GM19193 (cell line): ENCODE measurements around the gene RBMS1.

Experiments used
- POLR2A ChIP-seq: IDR thresholded peaks from 4 replicates; pipeline ENCODE4 v1.6.1; 2011; ENCODE audit not compliant: insufficient read depth, insufficient read length; ENCODE audit errors: extremely low read depth

Gene RBMS1

DNA sequence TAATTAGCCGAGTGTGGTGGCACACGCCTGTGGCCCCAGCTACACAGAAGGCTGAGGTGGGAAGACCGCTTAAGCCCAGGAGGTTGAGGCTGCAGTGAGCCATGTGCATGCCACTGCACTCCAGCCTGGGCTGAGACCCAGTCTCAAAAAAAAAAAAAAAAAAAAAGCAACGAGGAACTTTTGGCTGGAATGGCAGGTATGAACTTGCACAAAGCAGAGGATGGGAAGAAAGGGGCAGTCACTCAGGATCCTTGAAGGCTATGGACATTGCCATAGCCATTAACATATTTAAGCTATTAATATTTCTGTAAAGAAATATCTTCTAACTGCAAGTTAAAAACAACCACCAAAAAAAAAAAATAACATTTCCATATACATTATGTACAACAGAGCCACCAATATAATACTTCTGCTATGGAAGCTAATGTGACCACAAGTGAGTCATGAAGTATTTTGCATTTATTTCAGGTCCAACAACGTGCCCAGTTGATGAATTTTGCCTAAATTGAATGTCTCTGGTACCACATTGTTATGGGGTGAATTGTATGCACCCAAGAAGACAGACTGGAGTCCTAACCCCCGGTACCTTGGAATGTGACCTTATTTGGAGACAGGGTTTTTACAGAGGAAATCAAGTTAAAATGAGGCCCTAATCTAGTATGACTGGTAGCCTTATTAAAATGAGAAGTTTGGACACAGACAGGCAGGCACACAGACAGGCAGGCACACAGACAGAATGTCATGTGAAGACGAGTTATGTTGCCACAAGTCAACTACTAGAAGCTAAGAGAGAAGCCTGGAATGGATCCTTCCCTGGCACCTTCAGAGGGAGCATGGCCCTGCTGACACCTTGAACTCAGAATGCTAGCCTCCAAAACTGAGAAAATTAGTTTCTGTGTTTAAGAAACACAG is 102.8 kb downstream of the RBMS1 start:
- TF ChIP-seq POLR2A: no peak

DNA sequence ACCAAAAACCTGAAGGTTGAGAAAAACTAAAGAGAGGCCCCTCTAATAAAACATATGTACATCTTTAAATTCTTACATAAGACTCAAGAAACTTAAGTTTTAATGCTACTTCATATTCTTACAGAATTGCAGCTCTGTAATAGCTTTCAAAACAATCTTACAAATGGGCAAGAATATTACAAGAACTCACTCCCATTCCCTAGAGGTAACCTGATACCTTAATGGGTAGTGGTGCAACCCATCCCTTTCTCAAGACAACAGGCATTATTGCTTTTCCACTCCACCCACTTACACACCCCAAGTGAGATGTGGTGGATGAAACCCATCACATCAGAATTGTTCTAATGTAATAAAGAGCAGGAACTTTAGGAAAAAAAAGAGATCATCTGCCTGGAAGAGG is 103.7 kb downstream of the RBMS1 start:
- no peak for TF ChIP-seq POLR2A

DNA sequence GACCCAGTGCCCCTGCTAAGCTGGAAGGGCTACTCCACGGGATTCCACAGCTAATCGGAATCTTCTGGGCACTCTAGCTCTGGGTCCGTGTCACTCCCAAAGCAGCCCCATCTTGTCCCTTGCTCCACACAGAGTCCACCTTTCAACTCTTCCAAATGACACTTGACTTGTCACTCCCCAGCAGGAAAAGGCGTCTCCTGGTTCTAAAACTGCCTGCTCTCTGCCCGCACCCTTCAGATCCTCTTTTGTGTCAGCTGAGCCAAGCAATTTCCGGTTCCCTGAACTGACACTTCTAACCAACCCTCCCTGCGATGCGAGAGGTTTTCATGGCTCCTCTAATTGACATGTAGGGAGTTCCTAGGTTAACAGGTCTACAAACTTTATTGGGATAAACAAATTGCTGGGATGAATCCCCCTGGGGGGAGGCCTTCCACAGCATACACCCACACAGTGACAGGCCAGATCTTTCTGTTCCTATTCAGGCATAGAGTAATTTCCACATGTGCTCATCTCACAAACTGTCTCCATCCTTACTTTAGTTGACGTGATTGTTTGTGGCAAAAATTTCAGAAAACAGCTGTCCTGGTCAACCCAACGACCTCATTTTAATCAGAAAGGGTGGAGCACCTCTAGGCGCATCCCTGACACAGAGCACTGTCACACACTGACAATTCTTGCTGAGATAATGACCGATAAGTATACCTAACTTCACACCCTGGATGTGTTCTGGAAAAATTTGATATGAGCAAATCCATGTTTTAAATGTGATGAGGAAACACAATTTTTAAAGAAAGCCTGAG is 104.9 kb downstream of the RBMS1 start:
- TF ChIP-seq POLR2A: no peak

DNA sequence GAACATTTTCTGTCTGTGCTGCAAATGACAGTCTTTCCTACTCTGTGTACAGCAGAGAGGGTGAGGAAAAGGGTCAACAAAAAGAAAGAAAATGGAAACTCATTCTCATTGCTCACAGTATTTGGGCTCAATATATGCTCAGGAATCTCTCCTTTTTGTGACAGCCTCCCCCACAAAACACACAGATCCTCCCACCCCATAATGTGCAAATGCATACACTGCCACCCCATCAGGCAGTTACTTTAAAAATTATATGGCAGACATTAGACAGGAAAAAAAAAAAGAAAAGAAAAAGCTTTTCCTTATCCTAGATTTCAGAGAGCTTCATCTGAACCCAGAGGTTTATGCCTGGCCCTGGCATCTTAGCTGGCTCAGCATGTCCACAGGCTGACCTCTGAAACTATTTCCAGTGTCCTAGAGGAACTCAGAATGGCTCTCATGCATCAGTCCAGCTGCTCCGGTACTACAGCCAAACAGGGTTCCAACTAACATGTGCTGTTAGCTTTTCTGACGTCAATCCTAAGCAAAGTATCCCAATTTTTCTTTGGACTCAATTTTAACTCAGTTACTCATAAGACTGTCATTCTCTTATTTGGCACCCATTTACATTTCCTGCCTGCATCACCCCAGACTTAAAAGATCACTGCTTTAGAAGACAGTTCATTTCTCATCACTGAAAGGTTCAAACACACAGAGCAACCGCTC is 105.9 kb downstream of the RBMS1 start:
- TF ChIP-seq POLR2A: no peak

DNA sequence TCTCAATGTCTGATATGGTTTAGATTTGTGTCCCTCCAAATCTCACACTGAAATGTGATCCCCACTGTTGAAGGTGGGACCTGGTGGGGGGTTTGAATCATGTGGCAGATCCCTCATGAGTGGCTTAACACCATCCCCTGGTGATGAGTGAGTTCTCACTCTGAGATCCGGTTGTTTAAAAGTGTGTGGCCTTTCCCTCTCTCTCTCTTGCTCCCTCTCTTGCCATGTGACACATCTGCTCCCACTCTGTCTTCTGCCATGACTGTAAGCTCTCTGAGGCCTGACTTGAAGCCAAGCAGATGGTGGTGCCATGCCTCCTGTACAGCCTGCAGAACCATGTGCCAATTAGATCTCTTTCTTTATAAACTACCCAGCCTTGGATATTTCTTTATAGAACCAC is 108.8 kb downstream of the RBMS1 start:
- no peak for TF ChIP-seq POLR2A

DNA sequence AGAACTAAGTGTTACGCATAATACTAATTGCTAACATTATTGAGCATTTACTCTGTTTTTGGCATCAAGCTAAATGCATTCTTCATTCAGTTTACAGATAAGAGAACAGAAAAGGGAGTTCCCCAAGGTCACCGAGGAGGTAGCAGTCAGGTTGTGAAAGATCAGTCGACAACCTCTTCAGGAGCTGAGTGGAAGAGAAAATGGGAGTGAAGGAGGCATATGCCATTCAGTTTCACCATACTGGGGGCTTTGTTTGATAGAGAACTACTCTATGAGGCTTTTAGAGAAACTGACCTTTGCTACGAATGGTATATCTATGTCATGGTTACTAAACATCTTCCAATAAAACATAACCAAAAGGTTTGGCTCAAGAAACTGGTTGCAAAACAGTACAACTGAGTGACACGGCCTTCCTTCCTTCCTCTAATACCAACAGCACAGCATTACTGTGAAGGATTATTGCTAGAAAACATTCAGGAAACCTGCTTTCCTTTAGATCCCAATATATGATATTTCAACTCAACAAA is 112.1 kb downstream of the RBMS1 start:
- TF ChIP-seq POLR2A: no peak

DNA sequence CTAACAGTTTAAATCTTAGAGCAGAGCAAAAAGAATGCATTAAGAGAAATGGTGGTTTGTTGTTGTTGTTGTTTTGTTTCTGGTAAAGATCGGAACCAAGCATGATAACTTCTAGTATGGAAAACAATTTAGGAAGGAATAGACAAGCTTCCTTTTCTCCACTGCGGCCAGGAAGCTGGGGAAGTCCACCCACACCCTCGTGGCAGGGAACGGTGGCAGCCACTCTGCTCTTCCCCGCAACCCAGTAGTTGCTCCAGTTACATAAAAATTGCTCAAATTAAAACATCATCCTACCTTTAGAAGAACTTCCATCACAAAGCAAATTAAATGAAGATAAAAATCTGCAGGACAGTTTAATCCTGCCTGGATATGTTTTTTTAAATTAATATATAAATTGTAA is 113.0 kb downstream of the RBMS1 start:
- TF ChIP-seq POLR2A: no peak

DNA sequence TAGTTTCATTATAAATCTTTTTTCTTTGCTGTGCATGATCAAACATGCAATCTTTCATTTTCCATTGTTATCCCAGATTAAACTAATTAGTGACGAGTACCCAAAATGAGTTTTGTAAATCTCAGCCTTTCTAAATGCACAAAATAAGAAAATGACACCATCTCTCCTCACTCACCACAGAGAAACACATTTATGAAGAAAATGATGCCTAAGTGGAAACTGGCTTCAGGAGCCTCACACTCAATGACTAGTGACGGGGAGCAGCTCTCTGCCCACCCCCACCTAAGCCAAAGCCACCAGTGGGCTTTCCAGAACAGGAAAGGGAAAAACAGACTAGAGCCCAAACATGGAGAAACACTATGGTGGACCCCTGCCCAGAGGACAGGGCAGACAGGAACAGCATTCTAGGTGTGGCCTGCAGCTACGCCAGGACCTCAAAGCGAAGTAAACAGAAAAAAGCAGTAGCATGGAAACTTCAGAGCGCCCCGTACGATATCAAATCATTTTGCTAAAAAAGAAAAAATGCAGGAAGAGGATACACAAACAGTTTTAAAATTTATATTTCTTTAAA is 113.5 kb downstream of the RBMS1 start:
- TF ChIP-seq POLR2A: no peak

DNA sequence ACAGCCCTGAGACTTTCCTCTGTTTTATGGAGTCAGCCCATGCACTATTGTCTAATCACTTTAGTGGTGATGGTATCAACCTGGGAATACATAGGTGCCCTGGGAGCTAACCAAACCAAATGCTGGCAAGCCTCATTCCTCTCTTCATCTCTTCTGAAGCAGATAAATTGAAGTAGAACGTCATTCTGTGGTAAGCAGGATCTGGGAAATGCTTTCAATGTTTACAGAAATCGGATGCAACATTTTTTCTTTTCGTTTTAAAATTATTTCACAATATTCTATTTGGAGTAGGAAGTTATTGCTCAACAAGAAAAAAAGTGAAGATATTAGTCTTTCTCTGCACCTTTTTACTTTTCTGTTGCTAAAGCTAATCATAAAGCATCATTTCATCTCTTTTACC is 114.2 kb downstream of the RBMS1 start:
- TF ChIP-seq POLR2A: no peak

DNA sequence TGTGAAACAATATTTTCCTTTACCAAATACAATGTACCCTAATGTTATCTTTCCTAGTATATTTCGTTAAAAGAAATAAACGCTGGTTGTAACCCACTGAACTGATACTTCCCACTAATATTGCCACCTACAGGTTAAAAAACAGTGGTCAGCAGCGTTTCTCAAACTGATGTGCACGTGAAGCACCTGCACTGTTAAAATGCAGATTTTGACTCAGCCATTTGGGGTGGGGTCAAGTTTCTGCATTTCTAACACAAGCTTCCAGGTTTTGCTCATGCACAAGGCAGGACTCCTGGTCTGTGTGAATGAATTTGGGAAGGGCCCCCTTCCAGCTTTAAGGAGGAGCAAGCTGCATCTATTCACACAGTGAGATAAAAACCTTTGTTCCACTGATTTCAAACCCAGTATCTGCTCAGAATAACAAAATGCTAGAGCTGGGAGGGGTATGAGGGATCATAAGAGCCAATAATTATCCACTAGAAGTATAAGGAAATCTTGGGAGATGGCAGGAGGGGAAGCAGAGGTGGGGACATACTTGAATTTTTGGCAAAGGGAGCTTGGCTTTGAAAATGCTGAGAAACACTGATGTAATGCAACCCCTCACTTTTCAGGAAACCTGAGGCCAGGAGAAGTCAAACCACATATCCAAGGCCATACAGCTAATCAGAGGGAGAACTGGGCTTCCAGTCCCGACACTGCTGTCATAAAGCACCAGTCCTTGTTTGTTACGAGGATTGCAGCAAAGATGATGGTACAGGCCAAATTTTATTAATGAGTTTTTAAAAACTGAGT is 116.2 kb downstream of the RBMS1 start:
- TF ChIP-seq POLR2A: no peak

DNA sequence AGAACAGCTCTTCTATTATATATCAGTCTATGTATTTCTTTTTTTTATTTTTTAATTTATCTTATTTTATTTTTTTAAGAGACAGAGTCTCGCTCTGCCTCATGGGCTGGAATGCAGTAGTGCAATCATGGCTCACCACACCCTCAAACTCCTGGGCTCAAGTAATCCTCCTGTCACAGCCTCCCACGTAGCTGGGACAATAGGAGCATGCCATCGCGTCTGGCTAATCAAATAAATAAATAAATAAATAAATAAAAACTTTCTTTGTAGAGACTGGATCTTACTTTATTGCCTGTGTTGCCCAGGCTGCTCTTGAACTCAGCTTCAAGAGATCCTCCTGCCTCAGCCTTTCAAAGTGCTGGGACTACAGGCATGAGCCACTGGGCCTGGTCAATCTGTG is 117.0 kb downstream of the RBMS1 start:
- no peak for TF ChIP-seq POLR2A

DNA sequence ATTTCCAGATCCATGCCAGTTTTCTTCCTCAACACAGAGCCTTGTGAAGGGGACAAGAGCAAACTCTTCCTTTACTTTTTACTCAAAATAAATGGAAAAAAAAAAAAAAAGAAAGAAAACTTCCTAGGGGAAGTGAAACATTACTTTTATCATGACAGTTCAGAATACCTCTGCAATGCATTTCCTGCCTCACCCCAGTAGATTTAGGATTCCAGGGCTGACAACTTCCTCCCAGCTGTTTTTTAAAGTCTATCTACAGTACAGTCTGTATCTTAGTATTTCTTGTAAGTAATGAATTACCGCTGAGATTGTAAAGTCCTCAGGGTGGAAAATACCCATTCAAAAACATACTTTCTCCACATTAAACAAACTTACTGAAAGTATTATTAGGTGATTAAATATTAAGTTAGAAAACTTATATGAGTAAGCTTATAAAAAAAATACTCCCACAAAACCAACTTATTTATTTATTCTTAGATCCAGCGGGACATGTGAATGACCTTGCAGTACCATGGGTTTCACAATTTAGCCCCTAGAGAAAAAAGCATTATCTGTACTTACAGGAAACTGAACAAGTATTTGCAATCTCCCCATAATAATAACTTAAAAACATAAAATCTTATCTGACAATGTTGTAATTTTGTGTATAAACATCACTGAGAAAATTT is 117.7 kb downstream of the RBMS1 start:
- TF ChIP-seq POLR2A: no peak

DNA sequence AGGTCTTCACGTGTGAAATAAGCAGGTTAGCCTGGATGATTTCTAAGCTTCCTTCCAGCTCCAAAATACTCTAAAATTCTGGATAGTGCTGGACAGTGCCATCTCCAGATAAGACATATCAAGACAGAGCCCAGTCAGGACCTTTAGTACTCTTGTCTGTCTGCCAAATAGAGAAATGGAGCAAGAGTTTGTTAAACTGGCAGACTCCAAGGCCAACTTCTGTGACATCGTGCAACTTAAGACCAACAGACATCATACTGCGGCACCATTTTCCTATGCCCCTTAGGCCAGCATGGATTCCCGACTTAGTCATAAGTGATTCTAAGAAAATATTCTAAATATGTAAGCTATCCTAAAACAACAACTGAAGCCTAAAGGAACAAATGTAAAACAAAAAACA is 118.6 kb downstream of the RBMS1 start:
- no peak for TF ChIP-seq POLR2A
